Stimulated activated CD8-positive, alpha-beta memory T cell treated with anti-CD3 and anti-CD28 coated beads, Interleukin-4, amount 100 ng/mL, for 4 hours (primary cell): ENCODE measurements around the gene NOC4L.
"Not testable (repeated sequence)": the region's sequence is repeated elsewhere in the genome, so short reads cannot be mapped to it uniquely, and the experiment has no call there.

Source experiments
- DNase-seq, 2 donors: peaks; one replicate each; pipeline ENCODE4 v3.0.0-alpha.2; 2020; ENCODE audit warnings: low read depth in 2 of 2, low spot score in 1 of 2

NOC4L gene

GRCh38 chr12:132180648-132181546 lies 36.6 kb downstream of the NOC4L start:
- DNase-seq = no peak

GRCh38 chr12:132181570-132182200 lies 37.4 kb downstream of the NOC4L start:
- no peak for DNase-seq

GRCh38 chr12:132182206-132182710 lies 38.0 kb downstream of the NOC4L start:
- no peak for DNase-seq

GRCh38 chr12:132182711-132183365 lies 38.6 kb downstream of the NOC4L start:
- no peak for DNase-seq

- no peak for DNase-seq
These were observed 41.4 kb downstream of the NOC4L start for GRCh38 chr12:132185705-132186104.

GRCh38 chr12:132186208-132186856 lies 42.1 kb downstream of the NOC4L start:
- no peak for DNase-seq

GRCh38 chr12:132186857-132187620 lies 42.8 kb downstream of the NOC4L start:
- no peak for DNase-seq

GRCh38 chr12:132187646-132188450 lies 43.6 kb downstream of the NOC4L start:
- DNase-seq = no peak

GRCh38 chr12:132188451-132188901 lies 44.2 kb downstream of the NOC4L start:
- DNase-seq = no peak

GRCh38 chr12:132188916-132189325 lies 44.7 kb downstream of the NOC4L start:
- DNase-seq = no peak

GRCh38 chr12:132189378-132190011 lies 45.2 kb downstream of the NOC4L start:
- DNase-seq = peak; percentile 80 to 87

GRCh38 chr12:132190012-132190755 lies 45.9 kb downstream of the NOC4L start:
- no peak for DNase-seq

- DNase-seq = no peak
These were observed 46.7 kb downstream of the NOC4L start for GRCh38 chr12:132190834-132191500.

GRCh38 chr12:132191715-132192553 lies 47.7 kb downstream of the NOC4L start:
- no peak for DNase-seq

GRCh38 chr12:132194056-132194455 lies 49.8 kb downstream of the NOC4L start:
- DNase-seq = no peak

GRCh38 chr12:132194556-132194955 lies 50.3 kb downstream of the NOC4L start:
- DNase-seq = no peak

GRCh38 chr12:132195242-132195641 lies 51.0 kb downstream of the NOC4L start:
- DNase-seq = not testable (repeated sequence)
